Sigmoid colon (tissue), 4 donors: ENCODE results near the gene KIF17.

Source experiments
- EP300 ChIP-seq, 4 donors: sonication (generic); formaldehyde crosslinking; IDR thresholded peaks; one replicate each; pipeline ENCODE4 v1.6.1; 2017; ENCODE audit warnings: antibody characterized with exemption in 4 of 4
- POLR2AphosphoS5 ChIP-seq, 4 donors: sonication (generic); formaldehyde crosslinking; IDR thresholded peaks; one replicate each; pipeline ENCODE4 v1.6.1; 2017; ENCODE audit warnings: antibody characterized with exemption in 4 of 4
- TF ChIP-seq, protein P1 (sequence below), 4 experiments: fragments of 450-650 bp in 3 of 4; fragments of 200-600 bp in 1 of 4; IDR thresholded peaks; one replicate each; pipeline ENCODE4 v1.5.1; 2016 to 2019; ENCODE audit warnings: antibody characterized with exemption in 4 of 4, mild to moderate bottlenecking in 3 of 4, moderate library complexity in 2 of 4

- TF ChIP-seq, protein P1, sequence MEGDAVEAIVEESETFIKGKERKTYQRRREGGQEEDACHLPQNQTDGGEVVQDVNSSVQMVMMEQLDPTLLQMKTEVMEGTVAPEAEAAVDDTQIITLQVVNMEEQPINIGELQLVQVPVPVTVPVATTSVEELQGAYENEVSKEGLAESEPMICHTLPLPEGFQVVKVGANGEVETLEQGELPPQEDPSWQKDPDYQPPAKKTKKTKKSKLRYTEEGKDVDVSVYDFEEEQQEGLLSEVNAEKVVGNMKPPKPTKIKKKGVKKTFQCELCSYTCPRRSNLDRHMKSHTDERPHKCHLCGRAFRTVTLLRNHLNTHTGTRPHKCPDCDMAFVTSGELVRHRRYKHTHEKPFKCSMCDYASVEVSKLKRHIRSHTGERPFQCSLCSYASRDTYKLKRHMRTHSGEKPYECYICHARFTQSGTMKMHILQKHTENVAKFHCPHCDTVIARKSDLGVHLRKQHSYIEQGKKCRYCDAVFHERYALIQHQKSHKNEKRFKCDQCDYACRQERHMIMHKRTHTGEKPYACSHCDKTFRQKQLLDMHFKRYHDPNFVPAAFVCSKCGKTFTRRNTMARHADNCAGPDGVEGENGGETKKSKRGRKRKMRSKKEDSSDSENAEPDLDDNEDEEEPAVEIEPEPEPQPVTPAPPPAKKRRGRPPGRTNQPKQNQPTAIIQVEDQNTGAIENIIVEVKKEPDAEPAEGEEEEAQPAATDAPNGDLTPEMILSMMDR (IDR thresholded peaks at IDR 0.05): no peak
- TF ChIP-seq POLR2AphosphoS5 (IDR thresholded peaks at IDR 0.05): no peak
- TF ChIP-seq EP300 (IDR thresholded peaks at IDR 0.05): no peak
Observed at GRCh38 chr1:20735581-20736111, 17.8 kb upstream of the KIF17 start.
